CD14-positive monocyte (primary cell): ENCODE measurements around the gene PLEKHO1. TPM values are rescaled to one million over a fixed set of nuclear protein-coding genes. Genes with fewer than 3 reads are reported as not detected.

ENCODE experiments used
- DNase-seq, 3 donors: peaks; one replicate each; pipeline ENCODE4 v3.0.0-alpha.2; 2011 to 2022
- H2AFZ ChIP-seq: 2 replicates; pipeline ENCODE4 v1.6.0; 2012; ENCODE audit warnings: mild to moderate bottlenecking, low read depth, low read length, inconsistent platforms; ENCODE audit not compliant: insufficient read depth, poor library complexity, severe bottlenecking
- H3K27ac ChIP-seq, 2 donors: 1 replicate in 1 of 2; 2 replicates in 1 of 2; pipeline ENCODE4 v1.5.1; 2012 to 2013; ENCODE audit warnings: low read length in 2 of 2, control low read depth in 1 of 2, inconsistent platforms in 1 of 2, low read depth in 1 of 2, mild to moderate bottlenecking in 1 of 2
- H3K27me3 ChIP-seq, 2 donors: one replicate each; pipeline versions ENCODE4 v1.6.0 to v1.6.1; 2011 to 2013; ENCODE audit warnings: low read length in 2 of 2; ENCODE audit not compliant: control insufficient read depth in 2 of 2, insufficient read depth in 2 of 2
- H3K36me3 ChIP-seq, 2 donors: replicated peaks in 1 of 2; 1 replicate in 1 of 2; 2 replicates in 1 of 2; pipeline versions ENCODE4 v1.5.1 to v1.6.1; 2012 to 2013; ENCODE audit warnings: low read length in 2 of 2, control low read depth in 1 of 2, inconsistent platforms in 1 of 2, mild to moderate bottlenecking in 1 of 2; ENCODE audit not compliant: insufficient read depth in 2 of 2, control insufficient read depth in 1 of 2
- H3K4me1 ChIP-seq, 2 donors: 1 replicate in 1 of 2; 2 replicates in 1 of 2; pipeline versions ENCODE4 v1.5.1 to v1.6.1; 2012 to 2013; ENCODE audit warnings: low read length in 2 of 2, control low read depth in 1 of 2, inconsistent platforms in 1 of 2, mild to moderate bottlenecking in 1 of 2, moderate library complexity in 1 of 2; ENCODE audit not compliant: insufficient read depth in 2 of 2, control insufficient read depth in 1 of 2
- H3K4me2 ChIP-seq: replicated peaks from 2 replicates; pipeline ENCODE3; 2012; ENCODE audit warnings: low read length, moderate library complexity, mild to moderate bottlenecking; ENCODE audit not compliant: poor library complexity, severe bottlenecking; ENCODE audit errors: extremely low read depth
- H3K4me3 ChIP-seq, 3 experiments: fragments of 200-600 bp in 1 of 3; sonication (generic) in 1 of 3; replicated peaks in 1 of 3; 1 replicate in 2 of 3; 2 replicates in 1 of 3; pipeline ENCODE4 v1.5.1; 2011 to 2013; ENCODE audit warnings: low read length in 3 of 3, mild to moderate bottlenecking in 3 of 3, control low read depth in 2 of 3, low read depth in 2 of 3, inconsistent platforms in 1 of 3, moderate library complexity in 1 of 3
- H3K79me2 ChIP-seq: 2 replicates; pipeline ENCODE4 v1.6.0; 2012; ENCODE audit warnings: mild to moderate bottlenecking, control low read depth, inconsistent platforms, low read length, moderate library complexity; ENCODE audit not compliant: insufficient read depth
- H3K9ac ChIP-seq: 2 replicates; pipeline ENCODE4 v1.6.0; 2017; ENCODE audit warnings: low read length, mild to moderate bottlenecking; ENCODE audit not compliant: insufficient read depth, poor library complexity, severe bottlenecking
- H3K9me3 ChIP-seq, 2 donors: replicated peaks in 1 of 2; 1 replicate in 1 of 2; 2 replicates in 1 of 2; pipeline versions ENCODE4 v1.5.1 to v1.6.1; 2012 to 2013; ENCODE audit warnings: low read length in 2 of 2, control low read depth in 1 of 2; ENCODE audit not compliant: control insufficient read depth in 1 of 2, insufficient read depth in 1 of 2
- H4K20me1 ChIP-seq: 2 replicates; pipeline ENCODE4 v1.6.0; 2012; ENCODE audit warnings: mild to moderate bottlenecking, low read length, control low read depth, moderate library complexity; ENCODE audit not compliant: insufficient read depth
- H3K27ac Mint-ChIP-seq, 7 donors: one replicate each; pipeline ENCODE4 v1.8.0; 2020; ENCODE audit warnings: mild to moderate bottlenecking in 7 of 7, mixed read lengths in 7 of 7, moderate library complexity in 6 of 7, inconsistent platforms in 2 of 7
- H3K27me3 Mint-ChIP-seq, 3 donors: one replicate each; pipeline ENCODE4 v1.8.0; 2021 to 2022; ENCODE audit warnings: low read depth in 3 of 3, mild to moderate bottlenecking in 3 of 3, mixed read lengths in 3 of 3, moderate library complexity in 3 of 3, inconsistent platforms in 1 of 3
- H3K36me3 Mint-ChIP-seq, 2 donors: one replicate each; pipeline ENCODE4 v1.8.0; 2020; ENCODE audit warnings: mixed read lengths in 2 of 2, inconsistent platforms in 1 of 2, mild to moderate bottlenecking in 1 of 2
- H3K4me1 Mint-ChIP-seq: one replicate; pipeline ENCODE4 v1.8.0; 2020; ENCODE audit warnings: mild to moderate bottlenecking, mixed read lengths
- H3K4me3 Mint-ChIP-seq, 2 donors: one replicate each; pipeline ENCODE4 v1.8.0; 2020; ENCODE audit warnings: mild to moderate bottlenecking in 2 of 2, mixed read lengths in 2 of 2, moderate library complexity in 1 of 2
- H3K9me3 Mint-ChIP-seq, 7 donors: one replicate each; pipeline ENCODE4 v1.8.0; 2020 to 2022; ENCODE audit warnings: mixed read lengths in 7 of 7, mild to moderate bottlenecking in 6 of 7, moderate library complexity in 6 of 7, inconsistent platforms in 2 of 7
- WGBS: methylation state at CpG from one replicate; pipeline ENCODE4 v1.1.5; 2013; ENCODE audit warnings: missing lambda C conversion rate; ENCODE audit not compliant: insufficient coverage; 5-methylcytosine and 5-hydroxymethylcytosine counted together
- intact Hi-C, 2 donors: fragments of 100-400 bp; cut with micrococcal nuclease; formaldehyde crosslinking; loops; one replicate each; pipeline versions ENCODE4 v1.15.0 to v1.15.1; 2023
- polyA plus RNA-seq, 3 donors: library from polyadenylated mRNA; depleted of rRNA in 1 of 3; unstranded in 2 of 3; stranded (reverse) in 1 of 3; fragments of 300-500 nt in 2 of 3; fragments of >200 nt in 1 of 3; fragmentation: Illumina TruSeq in 2 of 3; gene quantifications; 1 replicate in 2 of 3; 2 replicates in 1 of 3; pipeline ENCODE4 v1.2.3, GENCODE V29; 2012 to 2021
- TF ChIP-seq, protein P1 (sequence below): fragments of 200-600 bp; IDR thresholded peaks from one replicate; pipeline ENCODE4 v1.8.0; 2022; ENCODE audit warnings: antibody characterized with exemption, mild to moderate bottlenecking

PLEKHO1 gene
- polyA plus RNA-seq, 3 donors: 87.2 to 170 (median 110) TPM

DNA sequence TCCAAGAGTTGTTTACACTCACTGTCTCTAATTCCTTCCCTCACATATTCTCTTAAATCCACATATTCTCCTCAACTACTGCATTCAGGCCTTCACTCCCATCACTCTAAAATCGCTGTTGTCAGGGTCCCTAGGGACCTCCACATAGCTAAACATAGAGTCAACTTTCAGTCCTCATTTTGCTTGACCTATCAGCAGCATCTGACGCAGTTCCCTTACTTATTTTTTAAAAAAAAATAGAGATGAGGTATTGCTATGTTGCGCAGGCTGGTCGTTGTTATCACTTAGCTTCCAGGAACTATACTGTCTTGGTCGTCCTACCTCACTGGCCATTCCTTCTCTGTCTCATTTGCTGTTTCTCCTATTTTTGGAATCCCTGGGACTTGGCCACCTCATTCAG is 11.7 kb upstream of the PLEKHO1 start:
- DNase-seq: no peak
- H3K4me1 ChIP-seq: no peaks in the 10 kb centered on the region
- H3K4me3 Mint-ChIP-seq: no peak overlapping the region
- intact Hi-C loops: no loop called here
- no peaks in the 10 kb centered on the region for H3K79me2 ChIP-seq
- peaks cover 0 to 26% of the 10 kb centered on the region in 2 donors for H3K36me3 ChIP-seq
- no peak overlapping the region for H3K9ac ChIP-seq
- H3K27me3 Mint-ChIP-seq: no peaks in the 10 kb centered on the region
- H4K20me1 ChIP-seq: no peaks in the 10 kb centered on the region
- peaks cover 18 to 30% of the 10 kb centered on the region in 2 donors for H3K36me3 Mint-ChIP-seq
- H3K27me3 ChIP-seq: no peaks in the 10 kb centered on the region
- TF ChIP-seq, protein P1, sequence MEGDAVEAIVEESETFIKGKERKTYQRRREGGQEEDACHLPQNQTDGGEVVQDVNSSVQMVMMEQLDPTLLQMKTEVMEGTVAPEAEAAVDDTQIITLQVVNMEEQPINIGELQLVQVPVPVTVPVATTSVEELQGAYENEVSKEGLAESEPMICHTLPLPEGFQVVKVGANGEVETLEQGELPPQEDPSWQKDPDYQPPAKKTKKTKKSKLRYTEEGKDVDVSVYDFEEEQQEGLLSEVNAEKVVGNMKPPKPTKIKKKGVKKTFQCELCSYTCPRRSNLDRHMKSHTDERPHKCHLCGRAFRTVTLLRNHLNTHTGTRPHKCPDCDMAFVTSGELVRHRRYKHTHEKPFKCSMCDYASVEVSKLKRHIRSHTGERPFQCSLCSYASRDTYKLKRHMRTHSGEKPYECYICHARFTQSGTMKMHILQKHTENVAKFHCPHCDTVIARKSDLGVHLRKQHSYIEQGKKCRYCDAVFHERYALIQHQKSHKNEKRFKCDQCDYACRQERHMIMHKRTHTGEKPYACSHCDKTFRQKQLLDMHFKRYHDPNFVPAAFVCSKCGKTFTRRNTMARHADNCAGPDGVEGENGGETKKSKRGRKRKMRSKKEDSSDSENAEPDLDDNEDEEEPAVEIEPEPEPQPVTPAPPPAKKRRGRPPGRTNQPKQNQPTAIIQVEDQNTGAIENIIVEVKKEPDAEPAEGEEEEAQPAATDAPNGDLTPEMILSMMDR: no peak
- no peaks in the 10 kb centered on the region for H3K4me1 Mint-ChIP-seq
- H3K9me3 ChIP-seq: no peaks in the 10 kb centered on the region
- H3K27ac Mint-ChIP-seq: no peak overlapping the region
- WGBS: 87% methylated on average over 4 of the region's 5 CpGs
- no peak overlapping the region for H2AFZ ChIP-seq
- no peak overlapping the region for H3K4me3 ChIP-seq
- no peak overlapping the region for H3K4me2 ChIP-seq
- no peak overlapping the region for H3K27ac ChIP-seq
- H3K9me3 Mint-ChIP-seq: no peaks in the 10 kb centered on the region

DNA sequence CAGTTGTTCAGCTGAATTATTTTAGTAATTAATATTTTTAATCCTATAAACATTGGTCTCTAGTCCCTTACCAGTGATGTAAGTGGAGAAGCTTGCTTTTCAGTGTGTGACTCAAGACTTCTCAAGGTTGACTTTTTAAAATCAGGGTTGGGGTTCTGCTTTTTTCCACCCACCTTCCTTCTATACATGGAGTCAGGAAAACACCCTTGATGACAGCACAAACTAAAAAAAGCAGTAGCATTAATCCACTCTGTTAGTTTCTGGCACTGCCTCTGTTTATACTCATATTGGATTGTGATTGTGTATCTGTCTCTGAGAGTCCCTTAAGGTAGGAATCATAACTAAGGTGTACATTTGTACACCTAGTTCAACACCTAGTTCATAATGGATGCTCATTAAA is 8.3 kb upstream of the PLEKHO1 start:
- Mint-ChIP-seq H3K27ac (no peak overlapping the region), H3K9me3 (no peaks in the 10 kb centered on the region), H3K4me3 (no peak overlapping the region), H3K4me1 (peaks cover 13% of the 10 kb centered on the region), H3K27me3 (peaks cover under 1 to 3% (median 3%) of the 10 kb centered on the region in 3 donors), H3K36me3 (peaks cover 18 to 25% of the 10 kb centered on the region in 2 donors)
- TF ChIP-seq, protein P1: no peak
- Histone ChIP-seq H4K20me1 (no peaks in the 10 kb centered on the region), H3K4me2 (no peak overlapping the region), H3K27me3 (no peaks in the 10 kb centered on the region), H3K36me3 (peaks cover 0 to 26% of the 10 kb centered on the region in 2 donors), H3K27ac (no peak overlapping the region), H3K79me2 (no peaks in the 10 kb centered on the region), H3K9me3 (no peaks in the 10 kb centered on the region), H3K9ac (no peak overlapping the region), H3K4me1 (peaks cover 8 to 12% of the 10 kb centered on the region in 2 donors), H3K4me3 (no peak overlapping the region), H2AFZ (no peak overlapping the region)
- DNase-seq: peak in 1 of 3 donors; percentile 56
- intact Hi-C loops: loop anchor here in 1 of 2 donors (5.0 kb wide), 1 partner anchor 44 kb away; no protein-coding TSS in a partner anchor
